ENCODE data around the gene BPIFB4.
"Not testable (repeated sequence)": the region's sequence is repeated elsewhere in the genome, so short reads cannot be mapped to it uniquely, and the experiment has no call there.

Gene BPIFB4

DNA sequence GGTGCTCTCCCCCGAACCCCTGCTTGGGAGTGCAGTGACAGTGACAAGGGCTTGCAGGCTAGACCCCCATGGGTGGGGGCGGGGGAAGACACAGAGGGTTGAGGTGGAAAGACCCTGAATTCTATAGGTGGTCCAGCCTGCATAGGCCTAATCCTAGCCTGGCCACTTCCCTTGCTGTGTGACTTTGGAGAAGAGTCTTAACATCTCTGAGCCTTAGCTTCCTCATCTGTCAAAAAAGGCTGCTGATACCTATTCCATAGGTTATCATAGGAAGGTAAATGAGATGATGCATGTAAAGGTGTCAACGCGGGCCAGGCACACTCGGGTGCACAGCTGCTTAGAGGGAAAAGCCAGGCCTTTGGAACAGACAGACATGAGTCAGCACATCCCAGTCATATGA lies 15.8 kb downstream of the BPIFB4 start:
- no peak for DNase-seq (ENCODE audit: low read depth, low spot score)
- ChIA-PET CTCF (interaction anchor here (0.9 to 5.1 kb wide), 4 partner anchors 192 to 306 kb away, joined by 3 to 30 read pairs (median 12); no protein-coding TSS in a partner anchor), POLR2A (no interaction called here)
- H3K4me3 ChIP-seq (ENCODE audit: low read depth, low read length), result no peak overlapping the region
- TF ChIP-seq, protein P1, sequence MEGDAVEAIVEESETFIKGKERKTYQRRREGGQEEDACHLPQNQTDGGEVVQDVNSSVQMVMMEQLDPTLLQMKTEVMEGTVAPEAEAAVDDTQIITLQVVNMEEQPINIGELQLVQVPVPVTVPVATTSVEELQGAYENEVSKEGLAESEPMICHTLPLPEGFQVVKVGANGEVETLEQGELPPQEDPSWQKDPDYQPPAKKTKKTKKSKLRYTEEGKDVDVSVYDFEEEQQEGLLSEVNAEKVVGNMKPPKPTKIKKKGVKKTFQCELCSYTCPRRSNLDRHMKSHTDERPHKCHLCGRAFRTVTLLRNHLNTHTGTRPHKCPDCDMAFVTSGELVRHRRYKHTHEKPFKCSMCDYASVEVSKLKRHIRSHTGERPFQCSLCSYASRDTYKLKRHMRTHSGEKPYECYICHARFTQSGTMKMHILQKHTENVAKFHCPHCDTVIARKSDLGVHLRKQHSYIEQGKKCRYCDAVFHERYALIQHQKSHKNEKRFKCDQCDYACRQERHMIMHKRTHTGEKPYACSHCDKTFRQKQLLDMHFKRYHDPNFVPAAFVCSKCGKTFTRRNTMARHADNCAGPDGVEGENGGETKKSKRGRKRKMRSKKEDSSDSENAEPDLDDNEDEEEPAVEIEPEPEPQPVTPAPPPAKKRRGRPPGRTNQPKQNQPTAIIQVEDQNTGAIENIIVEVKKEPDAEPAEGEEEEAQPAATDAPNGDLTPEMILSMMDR (IDR thresholded peaks at IDR 0.05; ENCODE audit: insufficient read depth, low read length, missing control alignments), result no peak

DNA sequence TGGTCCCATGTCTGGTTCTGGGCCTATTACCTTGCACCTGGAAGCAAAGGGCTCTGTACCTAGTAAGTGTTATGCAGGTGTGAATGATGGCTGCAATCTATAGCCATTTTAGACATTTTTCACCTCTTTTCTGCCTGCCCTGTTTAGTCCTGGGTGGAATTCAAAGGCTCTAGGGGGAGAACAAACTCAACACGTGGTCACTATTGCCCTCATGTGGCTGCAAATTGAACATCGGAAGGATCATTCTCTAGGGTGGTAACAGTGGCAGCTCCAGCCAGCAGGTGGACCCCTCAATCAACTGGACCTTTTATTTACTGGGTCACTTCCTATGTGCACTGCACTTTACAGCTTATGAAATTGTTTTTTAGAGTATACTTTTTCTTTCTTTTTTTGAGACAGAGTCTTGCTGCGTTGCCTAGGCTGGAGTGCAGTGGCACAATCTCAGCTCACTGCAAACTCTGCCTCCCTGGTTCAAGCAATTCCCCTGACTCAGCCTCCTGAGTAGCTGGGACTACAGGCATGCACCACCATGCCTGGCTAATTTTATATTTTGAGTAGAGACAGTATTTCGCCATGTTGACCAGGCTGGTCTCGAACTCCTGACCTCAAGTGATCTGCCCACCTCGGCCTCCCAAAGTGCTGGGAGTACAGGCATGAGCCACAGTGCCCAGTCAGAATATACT lies 16.6 kb downstream of the BPIFB4 start:
- CTCF ChIA-PET, result interaction anchor here (1.0 to 5.1 kb wide), 10 partner anchors 9 to 422 kb away, joined by 3 to 30 read pairs (median 4); no protein-coding TSS in a partner anchor
- H3K4me3 ChIP-seq (ENCODE audit: low read depth, low read length); POLR2A ChIA-PET: not testable (repeated sequence)
- peak; percentile 3 for DNase-seq (ENCODE audit: low read depth, low spot score)
- TF ChIP-seq, protein P1 (IDR thresholded peaks at IDR 0.05; ENCODE audit: insufficient read depth, low read length, missing control alignments), result peak; percentile 61

- POLR2A ChIA-PET, result no interaction called here
- no peak overlapping the region for H3K4me3 ChIP-seq (ENCODE audit: low read depth, low read length)
- CTCF ChIA-PET, result interaction anchor here (1.2 to 5.1 kb wide), 7 partner anchors 10 to 319 kb away, joined by 3 to 30 read pairs (median 6); no protein-coding TSS in a partner anchor
- TF ChIP-seq, protein P1 (IDR thresholded peaks at IDR 0.05; ENCODE audit: insufficient read depth, low read length, missing control alignments), result no peak
- no peak for DNase-seq (ENCODE audit: low read depth, low spot score)
These were observed 17.6 kb downstream of the BPIFB4 start for GRCh38 chr20:33097001-33097400.

DNA sequence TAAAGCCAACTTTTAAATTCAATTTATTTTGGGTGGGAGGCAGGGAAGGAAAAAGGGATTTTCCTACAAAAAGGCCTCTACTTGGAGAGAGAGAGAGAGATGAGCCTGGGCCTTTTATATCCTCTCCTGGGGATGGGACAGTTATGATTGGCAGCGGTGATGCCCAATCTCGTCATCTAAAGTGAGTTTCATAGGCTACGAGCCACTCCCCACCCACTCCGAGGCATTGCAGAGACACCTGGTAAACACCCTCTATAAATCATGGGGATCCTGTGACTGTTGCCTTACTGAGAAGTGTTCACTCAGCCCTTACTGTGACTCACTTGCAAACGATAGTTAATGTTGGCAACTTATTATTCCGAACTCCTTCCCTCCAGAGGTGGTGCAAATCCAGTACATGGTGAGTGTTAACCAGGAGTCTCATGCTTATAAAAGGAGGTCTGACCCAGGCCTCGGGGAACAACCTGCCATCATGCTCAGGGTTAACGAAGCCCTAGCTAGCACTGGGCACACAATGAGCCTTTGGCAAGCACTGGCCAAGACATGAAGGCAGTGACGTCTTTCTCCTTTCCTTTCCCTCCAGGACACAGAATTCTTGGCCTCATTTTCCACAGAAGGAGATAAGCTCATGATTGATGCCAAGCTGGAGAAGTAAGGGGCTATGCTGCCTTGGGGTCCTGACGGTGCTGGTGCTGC lies 20.5 kb downstream of the BPIFB4 start:
- ChIA-PET POLR2A (no interaction called here), CTCF (interaction anchor here (1.1 kb wide), 1 partner anchor 311 kb away, joined by 4 read pairs; no protein-coding TSS in a partner anchor)
- H3K4me3 ChIP-seq (ENCODE audit: low read depth, low read length), result no peak overlapping the region
- DNase-seq (ENCODE audit: low read depth, low spot score), result no peak
- TF ChIP-seq, protein P1 (IDR thresholded peaks at IDR 0.05; ENCODE audit: insufficient read depth, low read length, missing control alignments), result no peak

DNA sequence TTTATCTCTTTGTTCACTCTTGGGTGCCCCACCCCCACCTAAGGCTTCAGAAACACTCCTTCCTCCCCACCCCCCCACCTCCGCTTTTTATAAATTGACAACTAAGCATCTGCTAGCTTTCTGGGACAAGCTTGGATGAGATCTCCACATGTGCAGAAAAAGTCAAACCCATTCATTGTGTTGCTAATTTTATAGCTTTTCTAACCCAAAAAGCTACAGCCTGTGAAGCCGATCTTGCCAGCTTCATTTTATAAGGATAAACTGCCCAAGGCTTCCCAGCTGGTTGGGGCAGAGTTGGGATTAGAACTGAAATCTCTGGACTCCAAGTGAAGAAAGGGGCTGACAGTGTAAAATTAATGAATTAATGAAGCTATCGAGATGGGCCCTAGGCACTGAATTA lies 24.1 kb downstream of the BPIFB4 start:
- H3K4me3 ChIP-seq (ENCODE audit: low read depth, low read length), result no peak overlapping the region
- CTCF ChIA-PET, result interaction anchor here (1.3 kb wide), 1 partner anchor 196 kb away, joined by 3 read pairs; no protein-coding TSS in a partner anchor
- POLR2A ChIA-PET, result no interaction called here
- TF ChIP-seq, protein P1 (IDR thresholded peaks at IDR 0.05; ENCODE audit: insufficient read depth, low read length, missing control alignments), result no peak
- DNase-seq (ENCODE audit: low read depth, low spot score), result no peak

- TF ChIP-seq, protein P1 (IDR thresholded peaks at IDR 0.05; ENCODE audit: insufficient read depth, low read length, missing control alignments), result no peak
- no peak overlapping the region for H3K4me3 ChIP-seq (ENCODE audit: low read depth, low read length)
- DNase-seq (ENCODE audit: low read depth, low spot score), result no peak
- ChIA-PET POLR2A (no interaction called here), CTCF (interaction anchor here (1.3 kb wide), 1 partner anchor 195 kb away, joined by 3 read pairs; no protein-coding TSS in a partner anchor)
These were observed 24.9 kb downstream of the BPIFB4 start for GRCh38 chr20:33104336-33104735.
